Kidney epithelial cell (primary cell): ENCODE results near the gene RPS2. TPM values are rescaled to one million over a fixed set of nuclear protein-coding genes. Genes with fewer than 3 reads are reported as not detected.

ENCODE experiments used
- DNase-seq: peaks from one replicate; pipeline ENCODE4 v3.0.0-alpha.2; 2010; ENCODE audit warnings: low read depth
- H3K27me3 ChIP-seq: 2 replicates; pipeline ENCODE4 v1.6.0; 2011; ENCODE audit warnings: low read length; ENCODE audit not compliant: control insufficient read depth, insufficient read depth
- H3K36me3 ChIP-seq: 2 replicates; pipeline ENCODE4 v1.5.1; 2011; ENCODE audit warnings: low read length; ENCODE audit not compliant: control insufficient read depth, insufficient read depth
- H3K4me3 ChIP-seq: 2 replicates; pipeline ENCODE4 v1.5.1; 2011; ENCODE audit warnings: low read depth, mild to moderate bottlenecking, control low read depth, low read length
- CTCF ChIP-seq: IDR thresholded peaks from 2 replicates; pipeline ENCODE4 v1.5.1; 2011; ENCODE audit warnings: mild to moderate bottlenecking, moderate library complexity, low read length, control low read depth, inconsistent platforms; ENCODE audit not compliant: insufficient read depth, poor library complexity, severe bottlenecking
- total RNA-seq: library from RNA; depleted of rRNA; stranded (reverse); fragments of >200 nt; gene quantifications from 2 replicates; pipeline ENCODE4 v1.2.3, GENCODE V29; 2015

RPS2 gene
- total RNA-seq, 1 donor from 2014 or later = 4,278 TPM

DNA sequence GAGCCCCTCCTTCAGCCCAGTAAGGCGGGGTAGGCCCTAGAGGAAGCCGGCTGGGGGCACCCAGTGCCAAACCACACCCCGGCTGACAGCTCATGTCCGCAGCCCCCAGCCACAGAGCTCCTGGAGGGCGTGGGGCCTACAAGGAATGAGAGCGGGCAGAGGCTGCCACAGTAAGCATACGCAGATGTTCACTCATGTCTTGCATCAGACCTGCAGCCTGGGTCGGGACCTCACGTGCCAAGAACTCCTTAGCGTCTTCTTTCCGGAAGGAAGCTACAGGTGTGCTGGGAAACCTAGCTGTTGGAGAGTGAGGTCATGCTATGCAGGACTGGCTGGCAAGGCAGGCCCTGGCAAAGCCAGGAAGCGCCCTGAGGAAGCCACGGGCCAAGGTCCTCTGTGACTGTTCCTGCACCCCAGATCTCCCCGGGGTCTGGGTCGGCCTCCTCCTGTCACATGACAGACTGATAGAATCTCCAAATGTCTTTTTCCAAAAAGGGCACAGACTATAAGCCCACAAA lies 43.4 kb upstream of the RPS2 start:
- Histone ChIP-seq H3K27me3 (no peaks in the 10 kb centered on the region), H3K36me3 (peaks cover 1% of the 10 kb centered on the region), H3K4me3 (peak overlapping the region; percentile 74)
- DNase-seq = no peak
- no peak for TF ChIP-seq CTCF

DNA sequence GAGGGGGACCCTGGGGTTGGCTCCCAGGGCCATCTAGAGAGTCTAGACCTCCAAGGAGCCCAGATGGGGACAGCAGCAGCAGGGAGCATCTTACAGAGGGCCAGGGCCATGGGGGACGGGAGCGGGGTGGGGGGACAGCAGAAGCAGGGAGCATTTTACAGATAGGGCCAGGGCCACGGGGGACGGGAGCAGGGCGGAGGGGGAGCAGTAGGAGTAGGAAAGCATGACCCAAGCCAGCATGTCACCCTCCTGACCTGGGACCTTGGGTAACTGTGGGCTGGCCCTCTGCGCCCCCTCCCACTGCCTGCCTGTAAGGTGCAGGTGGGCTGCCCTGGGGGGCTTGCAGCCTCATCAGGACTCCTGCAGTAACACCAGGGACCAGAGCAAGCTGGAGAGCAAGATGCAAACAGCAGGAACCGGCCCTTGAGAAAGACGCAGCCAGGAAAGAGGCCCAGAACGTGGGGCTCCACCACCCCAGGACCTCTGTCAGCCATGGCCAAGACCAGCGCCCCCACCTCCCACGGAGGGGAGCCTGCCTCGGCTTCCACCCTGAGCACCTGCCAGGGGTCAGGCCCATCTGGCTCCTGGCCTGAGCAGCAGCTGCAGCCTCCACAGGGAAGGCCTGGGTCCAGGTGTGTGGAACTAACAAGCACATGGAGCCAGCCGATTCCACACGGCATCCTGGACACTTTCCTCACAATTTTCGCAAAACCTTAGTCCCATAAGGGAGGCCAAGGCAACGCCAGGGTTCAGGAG lies 42.6 kb upstream of the RPS2 start:
- no peak for DNase-seq
- peaks cover 1% of the 10 kb centered on the region for H3K36me3 ChIP-seq
- no peak for TF ChIP-seq CTCF
- H3K4me3 ChIP-seq = no peak overlapping the region
- no peaks in the 10 kb centered on the region for H3K27me3 ChIP-seq

- peaks cover 3% of the 10 kb centered on the region for H3K36me3 ChIP-seq
- no peak for TF ChIP-seq CTCF
- H3K4me3 ChIP-seq = no peak overlapping the region
- no peaks in the 10 kb centered on the region for H3K27me3 ChIP-seq
- no peak for DNase-seq
These were observed 41.7 kb upstream of the RPS2 start for GRCh38 chr16:2006317-2006716.

DNA sequence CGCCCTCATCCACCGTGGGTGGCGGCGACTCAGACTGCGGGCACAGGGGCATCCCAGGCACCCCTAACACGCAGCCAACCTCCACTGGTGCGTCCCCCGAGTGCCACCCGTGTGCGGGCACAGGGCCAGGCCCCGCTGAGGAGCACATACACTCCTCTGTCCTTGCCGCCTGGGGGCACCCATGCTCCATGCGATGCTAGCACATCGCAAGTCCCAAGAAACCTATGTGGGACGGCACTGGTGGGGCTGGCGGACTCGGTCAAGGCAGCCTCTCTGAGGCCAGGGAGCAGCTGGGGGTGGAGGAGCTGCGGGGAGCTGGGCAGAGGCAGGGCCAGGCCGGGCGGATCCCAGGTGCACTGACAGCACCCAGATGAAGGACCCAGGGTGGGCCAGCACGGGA lies 41.0 kb upstream of the RPS2 start:
- Histone ChIP-seq H3K27me3 (no peaks in the 10 kb centered on the region), H3K4me3 (no peak overlapping the region), H3K36me3 (peaks cover 3% of the 10 kb centered on the region)
- no peak for DNase-seq
- peak; percentile 7 for TF ChIP-seq CTCF

DNA sequence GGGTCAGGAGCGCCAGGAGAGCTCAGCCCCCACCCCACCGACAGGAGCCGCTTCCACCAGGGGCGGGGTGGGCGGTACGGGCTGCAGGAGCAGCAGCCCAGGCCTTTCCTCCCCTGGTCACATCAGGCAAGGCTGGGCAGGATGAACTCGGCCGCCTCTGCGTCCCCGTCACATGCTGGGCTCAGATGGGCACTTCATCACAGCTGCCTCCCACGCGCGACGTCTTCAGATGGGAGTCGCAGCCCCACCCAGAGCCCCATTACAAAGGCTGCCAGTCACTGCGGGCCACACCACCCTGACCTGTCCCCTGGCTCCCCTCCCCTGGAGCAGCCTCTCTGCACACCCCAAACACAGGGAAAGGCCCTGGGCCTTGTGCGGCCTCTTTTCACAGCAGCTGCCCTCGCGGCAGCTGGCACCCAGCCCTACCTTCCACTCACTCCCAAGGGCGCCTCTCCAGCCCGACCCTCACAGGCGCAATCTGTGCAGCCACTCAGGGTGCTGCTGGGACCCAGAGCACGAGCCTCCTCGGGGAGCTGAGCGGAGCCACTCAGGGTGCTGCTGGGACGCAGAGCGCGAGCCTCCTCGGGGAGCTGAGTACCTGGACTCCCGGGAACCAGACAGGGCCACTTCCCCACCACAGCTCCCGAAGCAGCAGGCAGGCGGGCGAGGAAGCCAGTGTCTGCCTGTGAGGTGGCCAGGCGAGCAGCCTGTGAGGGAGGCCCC lies 40.3 kb upstream of the RPS2 start:
- no peaks in the 10 kb centered on the region for H3K27me3 ChIP-seq
- H3K36me3 ChIP-seq = peaks cover 3% of the 10 kb centered on the region
- TF ChIP-seq CTCF = no peak
- no peak overlapping the region for H3K4me3 ChIP-seq
- no peak for DNase-seq
